NCI-H345 (cell line): ENCODE measurements around the gene SYDE1.

Source experiments
- DNase-seq: peaks from one replicate; lab custom pipeline; 2025; lab: John Stamatoyannopoulos, UW

The SYDE1 gene

DNA sequence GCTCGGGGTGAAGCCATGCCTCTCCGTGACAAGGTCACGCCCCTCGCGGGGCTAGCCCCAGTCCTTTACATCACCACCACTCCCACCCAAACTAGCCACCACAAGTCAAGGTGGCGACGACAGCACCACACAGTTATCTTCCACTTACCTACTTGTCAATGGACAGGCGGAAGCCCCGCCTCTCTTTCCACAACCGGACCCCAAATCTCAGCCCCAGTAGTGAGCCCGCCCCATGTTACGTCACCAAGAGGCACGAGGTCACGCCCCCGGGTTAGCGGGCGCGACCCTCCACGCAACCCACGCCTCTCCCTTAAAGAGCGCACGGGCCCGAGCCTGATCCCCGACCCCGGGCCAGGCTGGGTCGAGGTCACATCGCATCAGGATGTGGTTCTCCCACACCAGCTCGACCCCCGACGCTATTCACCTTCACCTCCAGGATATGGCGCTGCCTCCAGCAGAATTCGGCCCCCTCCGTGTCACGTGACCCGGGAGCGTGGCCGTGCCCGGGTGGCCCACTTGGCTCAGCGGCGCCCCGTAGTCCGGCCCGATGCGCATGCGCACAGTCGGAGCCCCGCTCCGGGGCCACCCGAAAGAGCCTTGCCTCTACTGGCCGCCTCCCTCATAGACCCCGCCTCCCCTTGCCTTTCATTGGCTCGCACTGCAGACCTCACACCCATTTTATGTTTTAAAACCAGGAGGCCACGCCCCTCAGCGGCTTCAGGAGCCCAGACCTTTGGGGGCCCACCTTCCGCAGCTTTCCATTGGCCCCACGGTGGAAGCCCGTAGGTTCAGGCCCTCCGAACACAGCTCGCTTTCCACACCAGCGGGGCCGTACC, 18.2 kb downstream of the SYDE1 start:
- DNase-seq = peak; percentile 96

DNA sequence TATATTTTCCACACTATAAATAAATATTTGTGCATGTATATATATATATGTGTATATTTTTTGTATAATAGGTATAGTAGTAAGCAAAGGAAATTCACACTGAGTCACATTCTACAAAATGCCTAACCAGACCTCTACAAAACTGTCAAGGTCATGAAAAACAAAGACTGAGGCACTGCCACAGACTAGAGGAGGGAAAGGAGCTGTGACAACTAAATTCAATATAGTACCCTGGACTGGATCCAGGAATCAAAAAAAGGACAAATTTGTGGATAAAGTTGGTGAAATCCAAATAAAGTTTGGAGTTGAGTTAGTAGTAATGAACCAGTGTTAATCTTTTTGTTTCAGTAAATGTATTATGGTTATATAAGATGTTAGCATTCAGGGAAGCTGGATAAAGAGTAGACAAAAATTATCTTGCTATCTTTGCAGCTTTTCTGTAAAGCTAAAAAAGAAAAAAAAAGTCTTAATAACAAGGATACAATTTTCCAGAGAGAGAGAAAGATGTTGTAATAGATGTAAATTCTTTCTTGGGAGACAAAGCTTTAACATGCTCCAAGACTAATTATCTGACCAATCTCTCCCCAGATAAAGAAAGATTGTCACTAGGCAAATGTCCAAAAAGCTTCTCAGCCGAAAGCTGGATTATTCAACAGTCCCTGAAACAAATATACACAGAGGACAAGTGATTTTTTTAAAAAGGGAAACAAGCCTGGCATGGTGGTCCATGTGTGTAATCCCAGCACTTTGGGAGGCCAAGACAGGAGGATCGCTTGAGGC, 19.1 kb downstream of the SYDE1 start:
- no peak for DNase-seq

DNA sequence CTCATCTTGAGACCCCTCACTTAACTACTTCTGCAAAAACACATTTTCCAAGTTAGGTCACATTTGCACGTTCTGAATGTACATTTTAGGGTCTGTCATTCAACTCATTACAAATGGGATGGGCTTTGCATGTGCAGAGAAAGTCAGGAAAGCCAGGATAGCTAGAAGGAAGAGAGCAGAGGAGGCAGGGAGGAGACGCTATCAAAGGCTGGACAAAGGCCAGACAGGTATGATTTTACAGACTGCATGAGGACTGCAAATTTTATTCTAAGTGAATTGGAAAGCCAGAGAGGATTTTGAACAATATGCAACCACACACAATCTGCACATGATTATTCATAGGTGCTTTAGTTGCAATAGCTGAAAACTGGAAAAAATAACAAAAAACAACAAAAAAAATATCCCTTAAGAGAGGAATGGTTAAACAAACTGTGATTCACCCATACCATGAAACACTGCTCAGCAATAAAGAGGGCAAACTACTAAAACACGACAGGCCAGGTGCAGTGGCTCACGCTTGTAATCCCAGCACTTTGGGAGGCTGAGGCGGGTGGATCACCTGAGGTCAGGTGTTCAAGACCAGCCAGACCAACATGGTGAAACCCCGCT, 21.1 kb downstream of the SYDE1 start:
- no peak for DNase-seq

DNA sequence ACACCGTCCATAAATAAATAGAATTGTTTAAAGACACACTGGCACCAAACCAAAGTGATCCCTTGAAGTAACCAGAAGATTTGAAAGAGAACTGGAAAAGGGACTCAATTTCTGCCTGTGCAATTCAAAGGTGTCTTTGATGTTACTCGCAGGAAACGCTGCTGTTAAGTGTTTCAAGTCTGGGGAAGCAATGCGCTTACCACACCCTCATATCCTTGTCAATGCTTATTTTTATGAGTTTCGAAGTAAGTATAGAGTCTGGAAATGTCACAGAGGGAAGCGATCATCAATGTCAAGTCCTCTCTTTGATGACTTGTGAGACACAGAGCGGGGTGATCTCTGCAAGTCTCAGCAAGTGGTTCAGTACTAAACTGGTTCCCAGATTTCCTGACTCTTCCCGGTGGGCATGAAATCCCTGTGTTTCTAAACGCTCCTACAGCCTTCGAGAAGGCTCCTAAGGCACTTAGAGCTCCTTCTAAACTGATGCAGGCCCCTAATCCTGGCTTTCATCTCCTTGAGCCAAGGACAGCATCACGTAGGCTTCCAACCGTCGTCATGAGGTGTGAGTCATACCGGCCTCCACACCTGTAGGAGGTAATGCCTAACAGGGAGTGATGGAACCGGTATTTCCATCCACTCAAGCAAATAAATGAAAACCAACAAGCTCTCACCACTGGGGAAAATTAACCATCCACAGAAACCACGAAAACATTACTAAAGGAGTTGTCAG, 22.8 kb downstream of the SYDE1 start:
- no peak for DNase-seq

DNA sequence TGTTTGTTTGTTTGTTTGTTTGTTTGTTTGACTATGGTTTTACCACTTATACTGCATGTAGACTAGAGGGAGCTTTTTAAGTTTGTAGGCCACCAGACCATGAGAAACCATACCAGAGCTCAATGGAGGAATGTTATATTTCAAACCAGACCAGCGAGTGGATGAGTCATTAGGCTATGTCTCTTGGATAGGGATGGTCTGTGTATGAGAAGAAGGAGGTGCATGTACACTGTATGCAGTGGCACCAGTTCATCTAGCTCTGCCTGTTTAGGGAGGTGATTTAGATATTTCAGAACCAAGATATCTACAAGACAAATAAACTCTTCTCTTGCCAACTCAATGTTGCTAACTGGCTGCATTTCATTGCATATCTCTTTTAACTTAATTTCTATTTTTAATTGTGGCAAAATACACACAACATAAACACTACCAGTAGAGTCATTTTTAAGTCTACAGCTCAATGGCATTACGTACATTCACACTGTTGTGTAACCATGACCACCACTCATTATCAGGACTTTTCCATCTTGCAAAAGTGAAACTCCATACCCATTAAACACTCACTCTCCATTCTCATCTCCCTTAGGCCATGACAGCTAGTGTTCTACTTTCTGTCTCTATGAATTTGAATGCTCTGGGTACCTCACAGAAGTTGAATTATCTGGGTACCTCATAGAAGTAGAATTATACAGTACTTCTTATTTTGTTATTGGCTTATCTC, 29.2 kb downstream of the SYDE1 start:
- no peak for DNase-seq

DNA sequence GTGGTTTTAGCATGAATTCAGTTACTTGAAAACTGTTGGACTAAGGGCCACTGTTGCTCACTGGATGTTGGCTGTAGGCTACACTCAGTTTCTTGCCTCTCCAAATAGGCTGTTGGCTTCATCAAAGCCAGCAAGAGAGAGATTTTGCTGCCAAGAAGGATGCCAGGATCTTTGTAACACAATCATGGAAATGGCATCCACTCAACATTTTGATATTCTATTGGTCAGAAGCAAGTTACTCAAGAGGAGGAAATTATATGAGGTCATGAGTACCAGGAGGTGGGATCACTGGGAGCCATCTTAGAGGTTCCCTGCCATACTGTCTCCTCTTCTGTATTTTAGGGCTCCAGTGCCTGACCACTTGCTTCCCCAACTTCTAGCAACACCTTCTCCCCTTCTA, 30.6 kb downstream of the SYDE1 start:
- DNase-seq = no peak

DNA sequence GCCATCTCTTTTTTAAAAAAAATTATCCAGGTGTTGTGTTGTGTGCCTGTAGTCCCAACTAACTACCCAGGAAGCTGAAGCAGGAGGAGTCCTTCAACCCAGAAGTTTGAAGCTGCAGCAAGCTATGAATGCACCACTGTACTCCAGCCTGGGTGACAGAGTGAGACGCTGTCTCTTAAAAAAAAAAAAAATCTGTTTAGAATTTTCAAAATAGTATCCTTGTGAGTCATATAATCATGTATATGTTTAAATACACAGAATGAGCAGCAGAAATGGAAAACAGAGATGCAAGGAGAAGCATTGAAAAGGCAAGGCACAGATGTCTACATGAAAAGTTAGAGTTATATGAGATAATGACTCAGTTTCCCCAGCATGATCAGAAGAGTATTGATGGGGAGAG, 31.2 kb downstream of the SYDE1 start:
- DNase-seq = no peak

DNA sequence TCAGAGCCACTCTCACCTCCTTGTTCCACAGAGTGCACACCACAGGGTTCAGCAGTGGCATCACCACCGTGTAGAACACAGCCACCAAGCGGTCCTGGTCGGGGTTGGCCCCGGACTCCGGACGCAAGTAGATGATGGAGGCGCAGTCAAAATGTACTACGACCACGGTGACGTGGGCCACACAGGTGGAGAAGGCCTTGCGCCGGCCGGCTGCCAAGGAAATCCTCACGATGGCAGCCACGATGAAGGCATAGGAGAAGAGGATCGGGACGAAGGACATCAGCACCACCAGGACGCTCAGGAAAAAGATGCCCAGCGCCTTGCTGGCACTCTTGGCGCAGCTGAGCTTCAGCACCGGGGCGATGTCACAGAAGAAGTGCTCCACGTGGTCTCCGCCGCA, 33.9 kb downstream of the SYDE1 start:
- no peak for DNase-seq

DNA sequence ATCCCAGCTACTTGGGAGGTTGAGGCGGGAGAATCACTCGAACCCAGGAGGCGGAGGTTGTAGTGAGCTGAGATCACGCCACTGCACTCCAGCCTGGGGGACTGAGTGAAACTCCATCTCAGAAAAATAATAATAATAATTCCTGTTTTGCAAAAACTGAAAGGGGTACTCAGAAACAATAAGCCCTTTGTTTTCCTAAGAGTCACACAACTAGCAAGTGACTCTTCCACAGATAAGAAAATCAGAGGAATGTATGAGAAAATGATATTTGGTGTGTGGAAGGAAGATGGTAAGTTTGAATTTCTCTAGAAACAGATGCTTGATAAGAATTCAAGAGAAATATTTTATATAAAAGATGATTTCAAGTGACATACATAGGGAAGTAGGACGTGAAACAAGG, 35.1 kb downstream of the SYDE1 start:
- DNase-seq = no peak

DNA sequence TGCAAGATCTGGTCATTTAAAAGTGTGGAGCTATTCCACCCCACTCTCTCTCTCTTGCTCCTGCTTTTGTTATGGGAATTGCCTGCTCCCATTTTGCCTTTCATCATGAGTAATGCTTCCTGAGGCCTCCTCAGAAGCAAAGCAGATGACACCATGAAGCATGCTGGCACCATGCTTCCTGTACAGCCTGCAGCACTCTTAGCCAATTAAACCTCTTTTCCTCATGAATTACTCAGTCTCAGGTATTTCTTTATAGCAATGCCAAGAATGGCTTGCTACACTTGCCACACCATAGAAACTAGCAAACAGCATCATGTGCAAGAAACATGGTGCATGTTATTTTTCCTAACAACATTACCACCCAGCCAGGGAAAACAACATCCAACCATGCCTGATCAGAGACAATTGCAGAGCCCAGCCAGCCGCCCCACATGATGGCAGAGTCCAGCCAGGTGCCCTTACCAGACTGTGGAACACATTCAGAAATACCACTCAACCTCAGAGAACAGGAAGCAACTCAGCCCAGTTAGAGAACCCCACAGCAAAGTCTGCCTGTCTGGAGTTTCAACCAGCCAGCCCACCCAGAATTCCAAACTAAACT, 36.9 kb downstream of the SYDE1 start:
- DNase-seq = no peak

DNA sequence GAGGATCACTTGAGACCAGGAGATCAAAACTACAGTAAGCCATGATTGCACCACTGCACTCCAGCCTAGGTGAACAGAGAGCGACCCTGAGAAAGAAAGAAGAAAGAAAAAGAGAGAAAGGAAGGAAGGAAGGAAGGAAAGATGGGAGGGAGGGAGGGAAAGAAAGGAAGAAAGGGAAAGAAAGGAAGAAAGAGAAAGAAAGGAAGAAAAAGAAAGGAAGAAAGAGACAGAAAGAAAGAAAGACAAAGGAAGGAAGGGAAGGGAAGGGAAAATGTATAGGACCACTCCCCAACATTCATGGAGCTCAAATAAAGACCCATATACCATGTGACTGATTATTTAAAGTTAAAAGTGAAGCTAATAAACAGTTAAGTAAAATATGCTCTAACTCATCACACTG, 39.9 kb downstream of the SYDE1 start:
- DNase-seq = no peak

DNA sequence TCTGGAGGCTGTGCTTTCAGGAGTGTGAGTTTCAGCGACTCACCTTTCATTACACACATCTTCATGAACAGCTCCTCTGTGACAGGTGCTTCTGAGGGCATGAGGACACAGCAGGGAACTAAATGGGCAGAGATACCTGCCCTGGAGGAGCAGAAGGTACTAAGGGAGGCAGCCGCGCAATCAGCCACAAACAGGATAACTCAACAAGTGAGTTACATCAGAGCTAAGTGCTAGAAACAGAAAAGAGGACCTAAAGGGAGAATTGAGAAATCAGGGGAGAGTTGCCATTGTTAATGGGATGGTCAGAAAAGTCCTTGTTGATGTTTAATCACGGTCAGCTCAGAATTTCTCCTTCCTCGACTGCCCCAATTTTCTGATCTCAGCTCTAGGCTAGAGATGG, 42.5 kb downstream of the SYDE1 start:
- DNase-seq = no peak

DNA sequence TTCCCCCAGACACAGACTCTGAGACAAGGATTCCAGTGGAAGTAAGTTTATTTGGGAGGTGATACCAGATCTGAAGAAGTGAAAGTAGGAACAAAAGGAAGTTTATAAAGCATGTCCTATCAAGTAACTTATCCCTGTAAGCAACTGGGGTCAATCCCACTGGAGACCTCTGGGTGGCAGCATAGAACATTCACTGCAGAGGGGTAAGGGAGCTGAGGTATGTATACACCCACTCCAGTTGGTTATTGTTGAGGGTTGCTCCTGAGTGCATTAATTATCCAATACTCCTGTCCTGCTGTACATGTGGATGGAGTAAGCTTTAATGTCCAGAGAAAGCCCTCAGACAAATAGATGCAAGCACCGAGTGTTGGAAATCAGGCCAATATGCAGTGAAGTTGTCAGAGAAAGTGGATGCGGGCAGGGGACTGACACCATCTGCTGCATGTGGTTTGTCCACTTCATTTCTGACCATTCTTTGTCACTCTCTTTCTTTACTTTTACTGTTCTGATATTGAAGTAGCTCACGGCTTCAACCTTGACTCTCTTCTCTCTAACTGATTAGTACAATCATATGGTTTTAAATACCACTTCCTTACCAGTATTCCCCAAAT, 46.9 kb downstream of the SYDE1 start:
- DNase-seq = no peak

DNA sequence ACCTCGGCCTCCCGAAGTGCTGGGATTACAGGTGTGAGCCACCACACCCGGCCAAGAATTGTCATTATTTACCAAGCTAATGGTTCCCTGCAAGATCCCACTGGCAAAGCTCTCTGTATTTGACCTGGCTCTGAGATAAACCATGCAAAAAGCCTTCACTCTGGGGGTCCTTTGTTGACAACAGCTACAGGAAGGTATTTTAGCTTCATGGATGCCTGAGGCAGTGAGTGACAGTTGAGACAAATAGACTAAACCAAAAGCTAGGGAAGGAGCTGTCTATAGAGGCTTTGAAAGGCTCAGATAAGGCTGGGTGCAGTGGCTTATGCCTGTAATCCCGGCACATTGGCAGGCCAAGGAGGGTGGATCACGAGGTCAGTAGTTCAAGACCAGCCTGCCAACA, 48.1 kb downstream of the SYDE1 start:
- no peak for DNase-seq

DNA sequence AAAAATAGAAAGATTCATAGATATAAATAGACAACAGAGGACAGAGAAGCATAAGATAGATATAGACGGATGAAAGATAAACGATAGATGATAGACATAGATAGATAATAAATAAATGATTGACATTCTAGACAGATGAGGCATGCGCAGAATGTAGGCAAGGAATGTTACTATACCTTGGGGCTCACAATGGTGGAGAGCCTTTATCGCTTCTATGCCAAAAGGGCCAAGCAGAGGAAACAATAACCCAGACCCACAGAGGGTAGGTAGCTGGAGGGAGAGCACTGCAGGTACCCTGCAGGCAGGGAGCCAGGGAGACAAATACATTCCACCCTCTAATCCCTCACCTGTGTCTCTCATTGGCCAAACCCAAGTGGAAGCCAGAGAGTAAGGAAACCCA, 49.2 kb downstream of the SYDE1 start:
- DNase-seq = no peak

DNA sequence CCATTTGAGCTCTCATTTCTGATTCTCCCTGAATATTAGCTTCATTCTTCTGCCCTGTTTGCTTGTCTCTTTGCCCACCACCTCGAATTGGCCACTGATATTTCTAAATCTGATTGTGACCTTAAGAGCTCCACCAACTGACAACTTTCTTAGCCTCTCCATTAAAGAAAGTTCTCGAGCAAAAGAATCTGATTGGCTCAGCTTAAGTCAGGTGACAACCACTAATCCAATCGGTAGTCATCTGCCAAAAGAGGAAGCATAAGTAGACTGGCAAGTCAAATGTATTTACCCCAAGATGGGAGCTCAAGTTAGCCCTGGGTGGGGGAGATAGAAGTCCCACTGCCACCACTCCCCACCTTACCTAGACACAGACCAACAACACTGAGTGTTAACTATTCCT, 52.0 kb downstream of the SYDE1 start:
- DNase-seq = no peak

DNA sequence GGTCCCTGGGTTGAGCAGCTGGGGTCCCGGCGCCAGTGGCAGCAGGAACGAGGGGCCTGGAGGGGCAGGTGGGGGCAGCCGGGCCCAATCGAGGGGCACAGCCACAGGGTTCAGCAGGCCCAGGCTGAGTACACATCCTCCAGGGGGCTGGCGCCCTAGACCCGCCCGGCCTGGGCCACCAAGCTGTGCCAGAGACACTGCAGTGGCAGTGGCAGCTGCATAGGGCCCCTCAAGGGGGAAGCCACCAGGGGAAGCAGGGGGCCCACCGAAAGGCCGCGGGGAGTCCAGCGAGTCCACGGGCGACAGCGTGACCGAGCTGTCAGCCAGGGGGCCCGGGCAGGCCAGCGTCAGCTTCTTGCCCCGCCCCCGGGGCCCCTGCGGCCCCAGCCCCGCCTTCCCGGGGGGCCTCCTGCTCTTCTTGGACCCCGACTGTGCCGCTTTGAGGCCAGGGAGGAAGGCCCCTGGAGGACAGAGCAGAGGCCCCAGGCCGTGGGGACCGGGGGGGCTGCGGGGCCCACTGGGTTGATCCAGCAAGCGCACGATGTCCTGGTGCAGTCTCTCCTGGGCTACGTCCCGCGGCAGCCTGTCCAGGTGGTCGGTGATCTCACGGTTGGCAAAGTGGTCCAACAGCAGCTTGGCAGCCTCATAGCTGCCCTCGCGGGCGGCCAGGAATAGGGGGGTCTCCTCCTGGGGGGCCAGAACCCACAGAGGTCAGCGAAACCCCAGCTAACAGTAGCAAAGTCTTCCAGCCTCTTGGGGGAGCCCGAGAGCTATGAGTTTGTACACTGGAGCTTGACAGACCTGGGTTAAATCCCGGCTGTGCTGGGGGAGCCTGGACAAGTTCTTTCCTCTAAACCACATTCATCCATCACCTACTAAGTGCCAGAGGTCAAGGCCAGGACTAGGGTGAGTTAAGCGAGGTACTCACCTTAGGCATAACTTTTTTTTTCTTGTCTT, 54.1 kb downstream of the SYDE1 start:
- DNase-seq = peak; percentile 8
